Adrenal gland (tissue), 5 donors: ENCODE results near the gene UGT1A4.

ENCODE experiments used
- POLR2A ChIP-seq, 2 donors: fragments of 450-650 bp; IDR thresholded peaks; one replicate each; pipeline ENCODE4 v1.6.1; 2017; ENCODE audit warnings: antibody characterized with exemption in 2 of 2, mild to moderate bottlenecking in 2 of 2, moderate library complexity in 1 of 2
- TF ChIP-seq, protein P1 (sequence below), 6 experiments: fragments of 450-650 bp in 4 of 6; fragments of 200-600 bp in 2 of 6; sonication (generic) in 1 of 6; IDR thresholded peaks; 1 replicate in 5 of 6; 2 replicates in 1 of 6; pipeline versions ENCODE4 v1.5.1 to v1.8.0; 2016 to 2021; ENCODE audit warnings: antibody characterized with exemption in 6 of 6, mild to moderate bottlenecking in 2 of 6, moderate library complexity in 1 of 6
- donor health status: DM: no; HTN: no; CAD: no.

DNA sequence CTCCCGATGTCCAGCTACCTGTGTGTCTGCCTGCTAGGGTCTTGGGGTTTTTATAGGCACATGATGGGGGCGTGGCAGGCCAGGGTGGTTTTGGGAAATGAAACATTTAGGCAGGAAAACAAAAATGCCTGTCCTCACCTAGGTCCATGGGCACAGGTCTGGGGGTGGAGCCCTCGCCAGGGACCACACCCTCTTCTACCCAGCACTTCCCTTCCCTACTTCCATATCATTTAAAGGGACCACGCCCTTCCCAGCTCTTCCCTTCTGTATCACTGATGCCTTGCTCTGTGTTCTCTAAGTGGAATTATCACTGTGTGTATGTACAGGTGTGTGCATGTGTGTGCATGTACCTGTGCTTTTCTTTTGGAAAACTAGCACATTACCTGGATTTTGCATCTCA is 47.9 kb downstream of the UGT1A4 start:
- no peak for TF ChIP-seq POLR2A (IDR thresholded peaks at IDR 0.05)
- TF ChIP-seq, protein P1, sequence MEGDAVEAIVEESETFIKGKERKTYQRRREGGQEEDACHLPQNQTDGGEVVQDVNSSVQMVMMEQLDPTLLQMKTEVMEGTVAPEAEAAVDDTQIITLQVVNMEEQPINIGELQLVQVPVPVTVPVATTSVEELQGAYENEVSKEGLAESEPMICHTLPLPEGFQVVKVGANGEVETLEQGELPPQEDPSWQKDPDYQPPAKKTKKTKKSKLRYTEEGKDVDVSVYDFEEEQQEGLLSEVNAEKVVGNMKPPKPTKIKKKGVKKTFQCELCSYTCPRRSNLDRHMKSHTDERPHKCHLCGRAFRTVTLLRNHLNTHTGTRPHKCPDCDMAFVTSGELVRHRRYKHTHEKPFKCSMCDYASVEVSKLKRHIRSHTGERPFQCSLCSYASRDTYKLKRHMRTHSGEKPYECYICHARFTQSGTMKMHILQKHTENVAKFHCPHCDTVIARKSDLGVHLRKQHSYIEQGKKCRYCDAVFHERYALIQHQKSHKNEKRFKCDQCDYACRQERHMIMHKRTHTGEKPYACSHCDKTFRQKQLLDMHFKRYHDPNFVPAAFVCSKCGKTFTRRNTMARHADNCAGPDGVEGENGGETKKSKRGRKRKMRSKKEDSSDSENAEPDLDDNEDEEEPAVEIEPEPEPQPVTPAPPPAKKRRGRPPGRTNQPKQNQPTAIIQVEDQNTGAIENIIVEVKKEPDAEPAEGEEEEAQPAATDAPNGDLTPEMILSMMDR (IDR thresholded peaks at IDR 0.05) = no peak
